HG03064 (cell line): ENCODE data around the gene GPR158.
"Not testable (repeated sequence)": the region's sequence is repeated elsewhere in the genome, so short reads cannot be mapped to it uniquely, and the experiment has no call there.

Experiments
- ATAC-seq: cut with Tn5 transposase; IDR thresholded peaks from one replicate; pipeline ENCODE4 v1.9.1; 2021; ENCODE audit warnings: low read depth; ENCODE audit not compliant: unreplicated experiment

Gene GPR158, protein sequence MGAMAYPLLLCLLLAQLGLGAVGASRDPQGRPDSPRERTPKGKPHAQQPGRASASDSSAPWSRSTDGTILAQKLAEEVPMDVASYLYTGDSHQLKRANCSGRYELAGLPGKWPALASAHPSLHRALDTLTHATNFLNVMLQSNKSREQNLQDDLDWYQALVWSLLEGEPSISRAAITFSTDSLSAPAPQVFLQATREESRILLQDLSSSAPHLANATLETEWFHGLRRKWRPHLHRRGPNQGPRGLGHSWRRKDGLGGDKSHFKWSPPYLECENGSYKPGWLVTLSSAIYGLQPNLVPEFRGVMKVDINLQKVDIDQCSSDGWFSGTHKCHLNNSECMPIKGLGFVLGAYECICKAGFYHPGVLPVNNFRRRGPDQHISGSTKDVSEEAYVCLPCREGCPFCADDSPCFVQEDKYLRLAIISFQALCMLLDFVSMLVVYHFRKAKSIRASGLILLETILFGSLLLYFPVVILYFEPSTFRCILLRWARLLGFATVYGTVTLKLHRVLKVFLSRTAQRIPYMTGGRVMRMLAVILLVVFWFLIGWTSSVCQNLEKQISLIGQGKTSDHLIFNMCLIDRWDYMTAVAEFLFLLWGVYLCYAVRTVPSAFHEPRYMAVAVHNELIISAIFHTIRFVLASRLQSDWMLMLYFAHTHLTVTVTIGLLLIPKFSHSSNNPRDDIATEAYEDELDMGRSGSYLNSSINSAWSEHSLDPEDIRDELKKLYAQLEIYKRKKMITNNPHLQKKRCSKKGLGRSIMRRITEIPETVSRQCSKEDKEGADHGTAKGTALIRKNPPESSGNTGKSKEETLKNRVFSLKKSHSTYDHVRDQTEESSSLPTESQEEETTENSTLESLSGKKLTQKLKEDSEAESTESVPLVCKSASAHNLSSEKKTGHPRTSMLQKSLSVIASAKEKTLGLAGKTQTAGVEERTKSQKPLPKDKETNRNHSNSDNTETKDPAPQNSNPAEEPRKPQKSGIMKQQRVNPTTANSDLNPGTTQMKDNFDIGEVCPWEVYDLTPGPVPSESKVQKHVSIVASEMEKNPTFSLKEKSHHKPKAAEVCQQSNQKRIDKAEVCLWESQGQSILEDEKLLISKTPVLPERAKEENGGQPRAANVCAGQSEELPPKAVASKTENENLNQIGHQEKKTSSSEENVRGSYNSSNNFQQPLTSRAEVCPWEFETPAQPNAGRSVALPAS (N-terminal part only)

GRCh38 chr10:25174461-25175230 is at the start of gene GPR158:
Gene GPR158 (plus strand): TSS chr10:25175001. CDS start chr10:25175421, 420 bp downstream.
- no peak for ATAC-seq

DNA sequence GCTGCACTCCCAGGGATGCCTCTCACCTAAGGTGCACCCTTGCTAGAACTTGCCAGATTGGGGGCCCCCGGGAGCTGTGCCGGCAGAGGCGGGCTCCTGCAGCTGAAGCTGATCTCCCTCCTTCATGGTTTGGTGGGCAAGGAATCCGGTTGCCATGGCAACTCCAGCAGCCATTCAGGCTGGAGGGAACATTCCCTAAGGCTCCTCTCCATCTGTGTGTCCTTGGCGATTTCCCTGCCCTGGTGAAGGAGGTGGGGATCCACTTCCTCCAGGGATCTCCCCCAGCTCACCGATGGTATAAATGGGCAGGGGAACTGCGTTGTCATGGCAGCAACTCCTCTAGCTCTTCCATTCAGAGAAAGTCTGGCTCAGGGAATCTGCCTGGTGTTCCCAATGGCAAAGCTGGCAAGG is 49.6 kb upstream of the GPR158 start:
- no peak for ATAC-seq

GRCh38 chr10:25129592-25129991 is 45.2 kb upstream of the GPR158 start:
- ATAC-seq, result no peak

- no peak for ATAC-seq
Observed at GRCh38 chr10:25130906-25131305, 43.9 kb upstream of the GPR158 start.

- no peak for ATAC-seq
Observed at GRCh38 chr10:25142116-25142864, 32.5 kb upstream of the GPR158 start.

GRCh38 chr10:25157650-25158049 is 17.2 kb upstream of the GPR158 start:
- ATAC-seq, result no peak

DNA sequence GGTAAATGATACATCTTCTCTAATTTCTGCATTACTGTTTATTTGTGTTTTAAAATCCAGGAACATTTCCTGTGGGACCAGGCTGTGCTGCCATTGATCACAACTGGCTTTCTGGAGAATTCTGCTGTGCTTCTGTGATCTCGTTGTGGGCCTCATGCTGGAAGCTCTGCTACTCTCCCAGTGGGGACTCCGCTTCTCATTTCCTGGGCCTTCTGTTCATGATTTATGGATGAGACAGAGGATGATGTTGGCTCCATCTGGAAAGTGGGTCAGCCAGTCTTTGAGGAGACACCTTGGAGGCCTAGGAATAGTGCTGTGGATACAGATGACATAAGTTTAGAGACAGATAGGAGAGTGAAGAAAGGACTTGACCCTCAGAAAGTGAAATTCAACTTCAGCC is 15.2 kb upstream of the GPR158 start:
- ATAC-seq, result no peak

- ATAC-seq, result no peak
Observed at GRCh38 chr10:25162391-25162790, 12.4 kb upstream of the GPR158 start.

- ATAC-seq, result not testable (repeated sequence)
Observed at GRCh38 chr10:25163464-25163863, 11.3 kb upstream of the GPR158 start.

DNA sequence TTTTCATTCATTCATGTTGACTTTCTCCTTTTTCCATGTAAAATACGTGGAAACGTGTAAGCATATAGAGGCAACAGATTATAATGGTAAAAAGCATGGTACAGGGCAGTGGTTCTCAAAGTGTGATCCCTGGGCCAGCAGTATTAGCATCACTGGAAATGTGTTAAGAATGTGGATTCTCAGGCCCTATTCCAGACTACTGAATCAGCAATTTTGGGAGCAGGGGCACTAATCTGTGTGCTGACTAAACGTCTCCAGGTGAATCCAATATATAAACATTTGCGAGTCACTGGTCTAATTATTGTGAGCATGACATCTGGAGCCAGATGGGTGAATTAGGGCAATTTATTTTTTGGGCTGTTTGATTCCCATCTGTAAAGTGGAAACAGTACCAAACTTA is 5.1 kb upstream of the GPR158 start:
- no peak for ATAC-seq

DNA sequence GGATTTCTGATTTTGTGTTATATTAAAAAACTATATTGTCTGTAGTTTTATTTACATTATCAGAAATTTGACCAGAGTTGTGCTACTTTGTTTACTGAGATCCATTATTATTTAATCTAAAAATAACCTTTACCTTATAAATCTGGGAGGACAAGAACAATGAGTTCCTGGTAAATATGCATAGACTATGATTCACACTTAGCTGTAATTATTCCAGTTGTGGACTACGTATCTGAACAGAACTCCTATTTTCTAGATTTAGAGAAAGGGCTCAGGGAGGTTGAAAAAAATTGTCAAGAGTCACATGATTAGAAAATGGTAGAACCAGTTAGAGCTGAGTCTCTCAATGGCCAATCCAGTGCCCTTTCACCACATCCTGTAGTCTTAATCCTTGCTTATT is 4.2 kb upstream of the GPR158 start:
- no peak for ATAC-seq

- ATAC-seq, result no peak
Observed at GRCh38 chr10:25175527-25176420, 973 bp downstream of the GPR158 start.

DNA sequence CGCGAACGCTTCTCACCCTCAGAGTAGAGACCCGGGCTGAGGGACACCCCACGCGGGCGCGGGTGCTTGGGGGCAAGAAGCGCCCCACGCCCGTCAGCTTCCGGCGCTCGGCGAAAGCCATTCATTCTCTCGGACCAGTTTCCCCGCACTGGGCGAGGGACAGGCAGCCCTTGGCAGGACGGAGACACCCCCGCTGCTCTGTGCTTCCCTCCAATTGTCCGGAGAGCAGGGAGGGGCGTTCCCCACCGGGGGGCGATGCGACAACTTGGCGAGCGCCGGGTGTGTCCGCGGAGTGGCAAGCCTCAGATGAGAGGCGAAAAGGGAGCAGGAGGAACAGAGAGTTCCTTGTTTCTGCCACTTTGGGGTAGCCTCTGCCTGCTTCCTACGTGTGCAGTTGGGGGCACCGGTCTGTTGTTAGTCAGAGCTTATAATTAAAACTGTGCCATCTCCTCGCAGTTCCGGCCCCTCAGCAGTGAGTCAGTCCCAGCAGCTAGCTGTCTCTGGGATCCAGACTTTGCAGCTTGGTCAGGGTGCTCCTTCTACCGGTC is 1.7 kb downstream of the GPR158 start:
- ATAC-seq, result no peak

GRCh38 chr10:25177093-25177753 is 2.4 kb downstream of the GPR158 start:
- ATAC-seq, result no peak

GRCh38 chr10:25177754-25178135 is 2.9 kb downstream of the GPR158 start:
- no peak for ATAC-seq

DNA sequence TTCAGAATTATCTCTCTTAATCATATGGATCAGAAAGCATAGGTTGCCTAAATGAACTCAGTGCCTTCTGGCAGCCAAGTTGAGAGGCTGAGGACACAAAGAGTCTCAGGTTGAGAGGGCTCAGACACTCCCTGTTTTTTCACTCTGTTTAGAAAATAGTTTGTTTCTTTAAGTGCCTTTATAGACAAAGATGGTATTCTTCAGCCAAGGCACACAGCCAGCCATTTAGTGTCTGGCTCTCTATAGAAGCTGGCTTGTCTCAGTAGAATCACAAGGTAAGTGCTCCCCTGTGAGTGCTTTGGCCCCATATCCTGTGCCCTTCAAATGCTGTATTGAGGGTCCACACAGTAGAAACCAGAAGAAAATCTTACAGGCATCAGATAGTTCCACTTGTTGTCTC is 3.6 kb downstream of the GPR158 start:
- ATAC-seq, result no peak

DNA sequence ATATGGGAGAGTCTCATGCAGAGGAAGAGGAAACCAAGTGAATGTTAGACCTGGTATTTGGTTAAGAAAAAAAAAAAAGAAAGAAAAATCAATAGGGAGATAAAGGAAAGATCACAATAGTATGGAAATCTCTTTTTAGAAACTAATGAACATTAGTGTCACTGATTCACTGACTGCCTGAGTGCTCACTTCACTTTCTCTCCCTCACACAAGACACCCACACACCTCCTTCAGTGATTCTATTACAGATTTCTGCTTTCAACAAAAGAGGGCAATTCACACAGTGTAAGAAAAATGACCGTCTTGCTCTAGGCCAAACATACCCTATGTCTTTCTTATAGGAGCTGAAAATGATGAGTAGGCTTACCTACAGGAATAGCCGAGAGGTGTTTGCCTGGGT is 6.0 kb downstream of the GPR158 start:
- no peak for ATAC-seq

GRCh38 chr10:25182636-25183035 is 7.8 kb downstream of the GPR158 start:
- no peak for ATAC-seq
